GM21447 (cell line): ENCODE measurements around the gene MYCBPAP.

Experiments
- ATAC-seq: cut with Tn5 transposase; IDR thresholded peaks from one replicate; pipeline ENCODE4 v1.9.1; 2021; ENCODE audit not compliant: unreplicated experiment

The MYCBPAP gene

DNA sequence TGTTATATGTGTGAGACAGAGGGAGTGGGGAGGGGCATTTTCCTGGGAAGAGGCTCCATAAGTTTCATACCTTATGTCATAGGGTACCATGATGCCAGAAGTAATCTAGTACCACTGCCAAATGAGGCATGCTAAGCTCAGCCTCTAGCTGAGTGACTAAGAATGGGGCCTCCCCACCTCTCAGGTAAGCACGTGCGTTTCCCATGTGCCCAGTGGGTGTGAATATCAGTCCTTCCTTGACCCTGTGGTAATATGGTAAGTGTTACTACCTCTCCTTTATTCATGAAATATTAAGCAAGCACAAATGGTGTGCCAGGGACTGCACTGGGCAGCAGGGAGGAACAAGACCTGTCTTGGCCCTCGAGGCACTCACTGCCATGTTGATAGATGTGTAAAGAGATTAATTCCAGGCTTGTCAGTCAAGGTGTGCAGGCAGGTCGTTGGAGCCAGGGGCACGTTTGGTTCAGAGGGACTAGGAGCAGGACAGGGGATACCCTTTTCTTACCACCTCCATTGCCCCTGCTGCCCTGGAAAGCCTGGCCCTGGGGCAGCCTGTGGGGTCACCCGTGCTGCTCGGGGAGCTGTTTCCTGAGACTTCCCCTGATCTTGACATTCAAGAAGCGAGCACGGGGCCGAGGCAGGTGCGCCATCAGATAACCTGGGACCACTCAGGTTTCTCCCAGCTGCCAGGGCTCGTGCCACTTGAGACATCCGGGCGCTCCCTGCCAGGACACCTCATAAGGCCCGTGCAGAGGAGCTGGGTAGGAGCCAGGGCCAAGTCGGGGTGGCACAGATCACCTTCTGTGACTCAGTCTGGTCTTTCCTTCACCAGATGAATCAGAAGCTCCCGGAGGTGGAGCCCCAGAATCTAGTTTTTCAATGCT is 20.8 kb upstream of the MYCBPAP start:
- no peak for ATAC-seq

DNA sequence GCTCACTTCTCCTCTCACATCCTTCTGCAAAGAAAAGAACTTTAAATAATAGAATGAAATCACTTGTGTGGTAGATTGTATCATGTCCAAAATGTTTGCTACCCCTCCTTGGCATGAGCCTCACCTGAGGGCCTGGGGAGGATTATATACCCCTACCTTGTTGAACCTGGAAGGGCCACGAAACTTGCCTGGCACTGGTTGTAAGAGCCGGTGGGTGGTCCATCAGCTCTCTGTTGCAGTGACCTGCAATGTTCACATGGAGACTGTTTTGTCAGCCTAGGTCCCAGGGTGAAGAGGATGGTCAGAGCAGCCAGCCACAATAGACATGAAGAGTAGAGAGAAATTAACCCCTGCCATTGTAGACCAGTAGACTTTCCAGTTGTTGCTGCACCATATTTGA is 19.4 kb upstream of the MYCBPAP start:
- ATAC-seq = no peak

DNA sequence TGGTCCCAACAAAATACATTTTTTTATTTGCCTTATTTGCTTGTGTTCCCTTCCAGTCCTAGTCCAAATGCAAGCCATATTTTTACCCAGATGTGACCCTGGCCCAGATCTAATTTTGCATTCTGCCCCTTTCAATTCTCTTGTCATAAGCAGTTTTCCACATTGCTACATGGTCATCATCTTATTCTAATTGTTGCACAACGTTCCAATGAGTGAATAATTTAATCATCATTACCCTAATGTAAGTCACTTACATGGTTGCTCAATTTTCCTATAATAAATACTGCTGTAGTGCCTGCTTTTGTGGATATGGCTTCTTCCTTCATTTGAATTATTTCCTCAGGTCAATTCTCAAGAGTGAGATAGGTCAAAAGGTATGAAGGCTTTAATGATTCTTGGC is 16.7 kb upstream of the MYCBPAP start:
- ATAC-seq = no peak

DNA sequence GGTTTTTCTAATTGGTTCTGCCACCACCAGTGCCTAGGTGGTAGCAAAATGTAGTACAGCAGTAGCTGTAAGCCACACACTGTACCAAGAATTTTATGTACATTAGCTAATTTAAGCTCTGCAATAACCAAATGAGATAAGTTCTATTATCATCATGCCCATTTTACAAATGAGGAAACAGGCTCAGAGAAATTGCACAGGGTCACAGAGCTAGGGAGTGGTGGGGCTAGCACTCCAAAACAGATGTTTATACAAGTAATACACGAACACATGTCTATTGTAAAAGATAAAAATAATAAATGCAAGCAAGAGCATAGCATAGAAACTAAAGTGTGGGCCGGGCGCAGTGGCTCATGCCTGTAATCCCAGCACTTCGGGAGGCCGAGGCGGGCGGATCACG is 16.0 kb upstream of the MYCBPAP start:
- no peak for ATAC-seq

GRCh38 chr17:50493744-50494143 is 14.5 kb upstream of the MYCBPAP start:
- ATAC-seq = no peak

DNA sequence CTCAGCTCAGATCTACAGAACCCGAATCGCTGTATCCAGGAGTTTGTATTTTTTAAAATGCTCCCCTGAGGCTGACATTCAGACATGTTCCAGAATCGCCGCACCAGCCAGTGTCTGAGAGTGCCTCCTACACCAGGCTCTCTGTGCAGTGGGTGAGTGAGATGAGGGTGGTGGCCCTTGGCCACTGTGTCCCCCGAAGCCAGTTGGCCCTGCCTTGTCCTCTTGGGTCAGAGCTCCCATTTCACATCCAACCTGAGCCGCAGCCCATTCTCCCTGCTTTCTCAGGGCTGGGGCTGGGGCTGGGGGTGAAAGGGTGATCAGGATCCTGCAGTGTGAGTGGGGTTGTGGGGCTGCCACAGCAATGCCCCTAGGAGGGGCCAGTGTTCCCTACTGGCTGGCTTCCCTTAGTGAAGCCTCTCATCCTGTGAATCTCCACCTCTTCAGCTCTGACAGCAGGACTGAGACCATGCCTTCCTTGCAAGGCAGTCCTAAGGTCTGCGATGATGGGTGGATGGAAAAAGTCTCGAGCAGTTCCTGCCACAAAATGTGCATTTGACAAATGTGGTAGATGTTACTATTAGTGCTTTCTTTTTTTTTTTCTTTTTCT is 12.9 kb upstream of the MYCBPAP start:
- no peak for ATAC-seq

DNA sequence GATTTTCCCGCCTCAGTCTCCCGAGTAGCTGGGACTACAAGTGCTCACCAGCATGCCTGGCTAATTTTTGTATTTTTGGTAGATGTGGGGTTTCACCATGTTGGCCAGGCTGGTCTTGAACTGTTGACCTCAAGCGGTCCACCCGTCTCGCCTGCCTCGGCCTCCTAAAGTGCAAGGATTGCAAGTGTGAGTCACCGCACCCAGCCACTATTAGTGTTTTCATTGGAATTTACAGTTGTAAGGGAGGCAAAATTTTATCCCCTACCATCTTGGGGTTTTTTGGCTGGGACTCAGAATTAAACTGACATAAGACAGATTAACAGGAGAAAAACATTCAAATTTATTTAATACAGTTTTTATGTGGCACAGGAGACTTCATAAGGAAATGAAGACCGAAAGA is 12.3 kb upstream of the MYCBPAP start:
- no peak for ATAC-seq

- ATAC-seq = no peak
Measured at GRCh38 chr17:50498021-50498874, 10.0 kb upstream of the MYCBPAP start.

DNA sequence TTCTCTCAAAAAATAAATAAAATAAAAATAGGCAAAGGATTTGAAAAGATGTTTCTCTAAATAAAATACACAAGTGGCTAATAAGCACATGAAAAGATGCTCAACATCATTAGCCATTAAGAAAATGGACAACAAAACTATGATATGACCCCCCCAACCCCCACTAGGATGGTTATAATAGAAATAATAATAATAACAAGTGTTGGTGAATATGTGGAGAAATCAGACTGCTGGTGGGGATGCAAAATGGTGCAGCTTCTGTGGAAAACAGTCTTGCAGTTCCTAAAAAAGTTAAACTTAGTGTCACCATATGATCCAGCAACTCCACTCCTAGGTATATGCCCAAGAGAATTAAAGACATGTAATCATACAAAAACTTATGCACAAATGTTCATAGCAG is 9.0 kb upstream of the MYCBPAP start:
- ATAC-seq = no peak

GRCh38 chr17:50499721-50500120 is 8.5 kb upstream of the MYCBPAP start:
- ATAC-seq = no peak

- no peak for ATAC-seq
Measured at GRCh38 chr17:50501054-50501453, 7.2 kb upstream of the MYCBPAP start.

DNA sequence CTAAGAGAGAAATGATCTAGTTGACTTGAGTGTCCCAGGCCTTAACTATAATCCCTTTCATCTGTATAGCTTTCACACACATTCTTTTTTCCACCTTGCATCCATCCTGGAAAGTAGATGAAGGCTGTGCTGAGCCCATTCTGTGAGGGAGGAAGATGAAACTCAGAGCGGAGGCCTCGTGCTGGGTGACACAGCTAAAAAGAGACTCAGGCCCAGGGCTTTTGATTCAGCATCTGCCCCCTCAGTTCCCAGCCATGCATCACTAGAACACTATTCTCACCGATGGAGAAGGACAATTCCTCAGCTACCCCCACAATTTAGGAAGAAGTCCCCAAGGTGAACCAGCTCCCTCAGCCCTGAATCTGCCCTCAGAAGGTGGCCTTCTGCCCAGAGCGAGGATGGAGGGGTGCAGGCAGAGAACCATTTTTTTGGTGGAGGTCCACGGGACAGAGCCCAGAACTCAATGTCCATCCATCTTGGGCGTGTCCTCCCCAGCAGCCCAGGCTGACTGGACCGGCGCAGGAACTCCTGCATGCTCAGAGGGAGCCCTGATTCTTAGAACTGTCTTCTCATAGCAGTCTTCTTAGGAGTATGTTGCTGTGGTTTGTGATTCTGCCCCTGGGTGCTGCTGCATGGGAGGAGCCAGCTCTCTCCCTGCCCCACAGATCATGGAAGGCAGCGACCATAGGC is 5.8 kb upstream of the MYCBPAP start:
- ATAC-seq = no peak

- ATAC-seq = no peak
Measured at GRCh38 chr17:50505591-50506130, 2.6 kb upstream of the MYCBPAP start.

- ATAC-seq = no peak
Measured at GRCh38 chr17:50506298-50506697, 1.9 kb upstream of the MYCBPAP start.

DNA sequence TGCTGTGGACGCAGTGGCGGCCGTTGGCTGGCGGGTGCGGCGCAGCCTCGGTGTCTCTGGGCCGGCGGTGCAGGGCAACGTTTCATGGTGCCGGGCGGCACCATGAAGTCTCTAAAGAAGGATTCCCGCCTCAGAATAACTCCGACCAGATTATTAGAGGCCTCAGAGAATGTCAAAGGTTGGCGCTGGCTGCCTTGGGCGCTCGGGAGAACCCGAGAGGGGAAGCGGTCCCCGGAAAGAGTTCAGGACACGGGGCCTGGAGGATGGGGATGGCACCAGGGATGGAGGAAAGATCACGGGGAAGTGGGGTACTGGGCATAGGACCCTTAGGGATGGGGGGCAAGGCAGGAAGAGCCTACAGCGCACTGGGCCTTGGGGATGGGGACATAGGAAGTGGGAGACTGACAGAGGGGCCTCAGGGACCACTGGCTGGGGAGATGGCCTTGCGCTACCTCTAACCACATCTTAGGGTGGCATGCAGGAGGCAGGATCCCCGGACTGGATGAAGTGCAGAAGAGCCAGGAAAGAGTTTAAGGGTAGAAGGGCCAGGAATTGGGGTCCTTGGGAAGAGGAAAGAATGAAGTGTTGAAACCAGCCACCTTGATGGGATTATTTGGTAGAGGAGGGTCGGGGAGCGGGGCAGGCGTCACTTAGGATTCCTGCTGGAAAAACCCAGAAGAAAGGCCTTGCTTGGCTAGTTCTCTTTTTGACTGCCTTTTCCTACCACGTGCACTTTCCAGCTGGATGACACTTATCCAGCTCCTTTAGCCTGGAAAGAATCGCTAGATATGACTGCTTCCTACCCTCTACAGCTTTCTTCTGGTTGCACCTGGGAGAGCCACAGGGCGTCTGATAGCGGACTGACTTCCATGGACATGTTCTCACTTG is 578 bp downstream of the MYCBPAP start:
- no peak for ATAC-seq

GRCh38 chr17:50511058-50511457 is 2.8 kb downstream of the MYCBPAP start:
- ATAC-seq = peak; percentile 87

GRCh38 chr17:50513495-50513894 is 5.3 kb downstream of the MYCBPAP start:
- no peak for ATAC-seq

GRCh38 chr17:50514388-50514787 is 6.1 kb downstream of the MYCBPAP start:
- ATAC-seq = no peak

DNA sequence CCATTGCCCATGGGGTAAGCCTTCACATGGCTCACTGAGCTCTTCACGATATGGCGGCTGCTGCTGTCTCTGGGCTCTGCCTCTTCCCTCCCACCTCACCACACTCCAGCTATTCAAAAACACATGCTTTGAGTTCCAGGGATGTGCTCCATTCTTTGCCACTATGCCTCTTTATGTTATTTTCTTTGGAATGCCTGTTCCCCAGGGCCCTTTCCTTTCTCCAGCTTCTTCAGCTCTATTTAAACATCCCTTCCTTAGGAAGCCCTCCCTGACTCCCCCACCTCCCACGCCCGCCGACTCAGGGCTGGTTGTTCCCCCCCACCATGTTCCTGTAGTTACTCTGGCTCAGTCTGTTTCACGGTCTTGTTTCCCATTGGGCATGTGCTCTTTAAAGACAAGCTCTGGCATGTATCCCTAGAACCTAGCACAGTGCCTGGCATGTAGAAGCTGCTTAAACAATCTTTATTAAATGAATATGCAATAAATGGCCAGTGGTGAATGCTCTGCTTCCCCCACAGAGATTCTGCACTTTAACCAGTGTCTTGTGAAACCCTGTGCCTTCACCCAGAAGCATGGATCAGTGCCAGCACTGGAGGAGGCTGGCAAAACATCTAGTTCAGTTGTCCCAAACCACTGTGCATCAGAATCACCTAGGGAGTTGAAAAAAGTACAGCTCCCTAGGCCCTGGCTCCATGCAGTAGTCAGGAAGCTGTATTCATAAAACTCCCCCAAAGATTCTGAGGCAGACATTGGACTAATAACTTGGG is 6.9 kb downstream of the MYCBPAP start:
- ATAC-seq = no peak
